HEK293 (cell line): ENCODE measurements around the gene MED13L.

ENCODE experiments used
- CTCF ChIA-PET: fragments of 350-600 bp; formaldehyde crosslinking; extraction: SDS; loops from one replicate; lab custom pipeline; 2021; ENCODE audit warnings: antibody characterized with exemption; lab: Yijun Ruan, JAX
- POLR2A ChIA-PET: fragments of 300-600 bp; formaldehyde crosslinking; extraction: SDS; loops from one replicate; lab custom pipeline; 2020; ENCODE audit warnings: antibody characterized with exemption, inconsistent platforms; lab: Yijun Ruan, JAX
- H3K27ac ChIP-seq: fragments of 200-500 bp; sonication (Bioruptor generic); 2 replicates; pipeline ENCODE4 v1.5.1; 2014; ENCODE audit warnings: low read depth, low read length, control low read depth, inconsistent platforms; ENCODE audit errors: extremely low read depth
- H3K36me3 ChIP-seq, 2 experiments: fragments of 200-500 bp in 1 of 2; sonication (Bioruptor generic) in 1 of 2; 1 replicate in 1 of 2; 2 replicates in 1 of 2; pipeline ENCODE4 v1.5.1; 2014 to 2017; ENCODE audit warnings: inconsistent platforms in 2 of 2, low read length in 2 of 2; ENCODE audit not compliant: control insufficient read depth in 2 of 2, insufficient read depth in 1 of 2
- H3K4me1 ChIP-seq: fragments of 200-500 bp; sonication (Bioruptor generic); 2 replicates; pipeline ENCODE4 v1.5.1; 2014; ENCODE audit warnings: mild to moderate bottlenecking, low read length, inconsistent platforms; ENCODE audit not compliant: control insufficient read depth, insufficient read depth
- H3K4me3 ChIP-seq: 2 replicates; pipeline ENCODE4 v1.5.1; 2011; ENCODE audit warnings: low read depth, mild to moderate bottlenecking, control low read depth, low read length, moderate library complexity
- H3K9me3 ChIP-seq: fragments of 200-500 bp; sonication (Bioruptor generic); 2 replicates; pipeline ENCODE4 v1.5.1; 2014; ENCODE audit warnings: low read depth, low read length, inconsistent platforms; ENCODE audit not compliant: control insufficient read depth, insufficient read depth
- ELK4 ChIP-seq: IDR thresholded peaks from 2 replicates; pipeline ENCODE4 v1.6.1; 2011; ENCODE audit warnings: mild to moderate bottlenecking, low read depth, low read length, borderline replicate concordance
- KLF16 ChIP-seq: fragments of 450-650 bp; formaldehyde crosslinking; IDR thresholded peaks from 2 replicates; pipeline ENCODE4 v1.5.1; 2017; ENCODE audit warnings: missing biosample characterization, missing genetic modification characterization
- PRDM2 ChIP-seq: fragments of 450-650 bp; formaldehyde crosslinking; IDR thresholded peaks from 2 replicates; pipeline ENCODE4 v1.5.1; 2016; ENCODE audit warnings: missing biosample characterization, missing genetic modification characterization, borderline replicate concordance
- TCF7L2 ChIP-seq: IDR thresholded peaks from 2 replicates; pipeline ENCODE4 v1.6.1; 2011; ENCODE audit warnings: low read depth, mild to moderate bottlenecking, inconsistent platforms, low read length, moderate library complexity, borderline replicate concordance
- WT1 ChIP-seq: fragments of 450-650 bp; formaldehyde crosslinking; IDR thresholded peaks from 2 replicates; pipeline ENCODE4 v1.5.1; 2016; ENCODE audit warnings: missing biosample characterization, missing genetic modification characterization
- ZNF24 ChIP-seq: fragments of 450-650 bp; formaldehyde crosslinking; IDR thresholded peaks from 2 replicates; pipeline ENCODE4 v1.5.1; 2016; ENCODE audit warnings: missing biosample characterization, missing genetic modification characterization
- ZNF341 ChIP-seq: fragments of 450-650 bp; formaldehyde crosslinking; IDR thresholded peaks from 2 replicates; pipeline ENCODE4; 2016; ENCODE audit warnings: low read depth, missing biosample characterization, missing genetic modification characterization
- ZNF354C ChIP-seq: fragments of 450-650 bp; formaldehyde crosslinking; IDR thresholded peaks from 2 replicates; pipeline ENCODE4 v1.5.1; 2016; ENCODE audit warnings: missing biosample characterization, missing genetic modification characterization, low read depth, borderline replicate concordance
- ZNF398 ChIP-seq: fragments of 450-650 bp; formaldehyde crosslinking; IDR thresholded peaks from 2 replicates; pipeline ENCODE4 v1.5.1; 2017; ENCODE audit warnings: missing biosample characterization, missing genetic modification characterization
- ZNF404 ChIP-seq: fragments of 450-650 bp; formaldehyde crosslinking; IDR thresholded peaks from 2 replicates; pipeline ENCODE4 v1.5.1; 2017; ENCODE audit warnings: missing biosample characterization, missing genetic modification characterization
- ZNF513 ChIP-seq: fragments of 450-650 bp; IDR thresholded peaks from 2 replicates; pipeline ENCODE4 v1.5.1; 2018; ENCODE audit warnings: missing biosample characterization, missing genetic modification characterization
- ZNF518A ChIP-seq: fragments of 450-650 bp; formaldehyde crosslinking; conservative IDR thresholded peaks from 2 replicates; pipeline ENCODE4 v1.5.1; 2016; ENCODE audit warnings: low read depth, missing biosample characterization, missing genetic modification characterization
- ZNF530 ChIP-seq: fragments of 450-650 bp; formaldehyde crosslinking; IDR thresholded peaks from 2 replicates; pipeline ENCODE4 v1.5.1; 2016; ENCODE audit warnings: low read depth, missing biosample characterization, missing genetic modification characterization
- ZNF610 ChIP-seq: fragments of 450-650 bp; formaldehyde crosslinking; IDR thresholded peaks from 2 replicates; pipeline ENCODE4 v1.5.1; 2016; ENCODE audit warnings: missing biosample characterization, missing genetic modification characterization, borderline replicate concordance
- ZNF664 ChIP-seq: fragments of 450-650 bp; formaldehyde crosslinking; IDR thresholded peaks from 2 replicates; pipeline ENCODE4 v1.5.1; 2016; ENCODE audit warnings: missing biosample characterization, missing genetic modification characterization
- ZNF785 ChIP-seq: fragments of 450-650 bp; formaldehyde crosslinking; IDR thresholded peaks from 2 replicates; pipeline ENCODE4 v1.5.1; 2016; ENCODE audit warnings: missing biosample characterization, missing genetic modification characterization
- ZNF830 ChIP-seq: fragments of 450-650 bp; IDR thresholded peaks from 2 replicates; pipeline ENCODE4 v1.5.0; 2018; ENCODE audit warnings: missing biosample characterization, missing genetic modification characterization, low read depth, mild to moderate bottlenecking, moderate library complexity
- ZSCAN5A ChIP-seq: fragments of 450-650 bp; formaldehyde crosslinking; IDR thresholded peaks from 2 replicates; pipeline ENCODE4 v1.5.1; 2016; ENCODE audit warnings: missing biosample characterization, missing genetic modification characterization

Gene MED13L

GRCh38 chr12:116096874-116097273 lies 180.6 kb downstream of the MED13L start (continued):
- no peak for TF ChIP-seq ZSCAN5A (tag by site-specific recombination)
- no peak for TF ChIP-seq ZNF398 (tag by site-specific recombination)

- Histone ChIP-seq H3K27ac (no peak overlapping the region), H3K9me3 (no peaks in the 10 kb centered on the region), H3K4me1 (peaks cover 18% of the 10 kb centered on the region), H3K36me3 (no peaks in the 10 kb centered on the region), H3K4me3 (no peak overlapping the region)
- POLR2A ChIA-PET, result interaction anchor here (0.6 to 0.9 kb wide), 2 partner anchors 15 to 26 kb away, joined by 3 to 6 read pairs; no protein-coding TSS in a partner anchor
- CTCF ChIA-PET, result interaction anchor here (0.6 kb wide), 1 partner anchor 551 kb away, joined by 3 read pairs; no protein-coding TSS in a partner anchor
- no peak for TF ChIP-seq ZNF24 (tag by site-specific recombination)
- TF ChIP-seq ZNF513 (tag by site-specific recombination), result no peak
- TF ChIP-seq ZNF830 (tag by site-specific recombination), result no peak
- TF ChIP-seq ZNF354C (tag by site-specific recombination), result no peak
- no peak for TF ChIP-seq KLF16 (tag by site-specific recombination)
- TF ChIP-seq ZNF785 (tag by site-specific recombination), result no peak
- 0 out of 2 replicates have a peak, but pooled peaks have one; percentile 41 for TF ChIP-seq TCF7L2
- TF ChIP-seq ZNF664, result peak; percentile 49; the same call in 1 of the 2 replicates
- no peak for TF ChIP-seq ZNF610 (tag by site-specific recombination)
- TF ChIP-seq ZNF530 (tag by site-specific recombination), result no peak
- TF ChIP-seq PRDM2 (tag by site-specific recombination), result no peak
- no peak for TF ChIP-seq ZNF404
- TF ChIP-seq ZNF341, result no peak
- no peak for TF ChIP-seq ZNF518A (tag by site-specific recombination)
- TF ChIP-seq ELK4, result no peak
- 0 out of 2 replicates have a peak, but pooled peaks have one; percentile 1 for TF ChIP-seq WT1 (tag by site-specific recombination)
Observed at GRCh38 chr12:116094475-116094874, 183.0 kb downstream of the MED13L start.
